MCF 10A (cell line): ENCODE measurements around the gene FAU. TPM values are rescaled to one million over a fixed set of nuclear protein-coding genes. Genes with fewer than 3 reads are reported as not detected.

Experiments
- BruUV-seq: library from RNA; stranded (reverse); fragments of 400-500 nt; replicated peaks from 2 replicates; lab custom pipeline; 2021; lab: Mats Ljungman, UMichigan
- CTCF ChIA-PET: fragments of 300-600 bp; sonication (Branson Sonifier 250); formaldehyde crosslinking; extraction: SDS; loops from one replicate; lab custom pipeline; 2021; ENCODE audit warnings: antibody characterized with exemption, inconsistent platforms; lab: Yijun Ruan, JAX
- POLR2A ChIA-PET: fragments of 300-600, 350-650 bp; sonication (Branson Sonifier 250); formaldehyde crosslinking; extraction: SDS; loops from one replicate; lab custom pipeline; 2020; ENCODE audit warnings: antibody characterized with exemption, inconsistent platforms; lab: Yijun Ruan, JAX
- DNase-seq: peaks from one replicate; pipeline ENCODE4 v3.0.0-alpha.2; 2018; ENCODE audit not compliant: unreplicated experiment
- H3K27ac Mint-ChIP-seq: one replicate; pipeline ENCODE4 v1.8.0; 2022; ENCODE audit warnings: mild to moderate bottlenecking, low read depth, mixed read lengths; ENCODE audit not compliant: unreplicated experiment
- H3K27me3 Mint-ChIP-seq: one replicate; pipeline ENCODE4 v1.8.0; 2022; ENCODE audit warnings: mixed read lengths; ENCODE audit not compliant: insufficient read depth, unreplicated experiment
- H3K36me3 Mint-ChIP-seq: one replicate; pipeline ENCODE4 v1.8.0; 2022; ENCODE audit warnings: mild to moderate bottlenecking, moderate library complexity, mixed read lengths; ENCODE audit not compliant: insufficient read depth, unreplicated experiment
- H3K4me1 Mint-ChIP-seq: one replicate; pipeline ENCODE4 v1.8.0; 2022; ENCODE audit warnings: mixed read lengths; ENCODE audit not compliant: insufficient read depth, unreplicated experiment
- H3K4me3 Mint-ChIP-seq: one replicate; pipeline ENCODE4 v1.8.0; 2022; ENCODE audit warnings: mild to moderate bottlenecking, moderate library complexity, mixed read lengths; ENCODE audit not compliant: unreplicated experiment
- H3K9me3 Mint-ChIP-seq: one replicate; pipeline ENCODE4 v1.8.0; 2022; ENCODE audit warnings: mixed read lengths; ENCODE audit not compliant: unreplicated experiment
- CTCF ChIP-seq: fragments of 200-600 bp; IDR thresholded peaks from one replicate; pipeline ENCODE4 v1.8.0; 2022; ENCODE audit warnings: antibody characterized with exemption, mild to moderate bottlenecking; ENCODE audit not compliant: unreplicated experiment
- intact Hi-C: fragments of 100-400 bp; cut with micrococcal nuclease; formaldehyde crosslinking; loops from 2 replicates; pipeline ENCODE4 v1.14.1; 2022
- total RNA-seq: library from RNA; stranded (reverse); gene quantifications from 2 replicates; pipeline ENCODE4 v1.2.3, GENCODE V29; 2022

FAU gene
- total RNA-seq, 1 experiment from 2014 or later, result 1,049 TPM

GRCh38 chr11:65148657-65149056, 26.7 kb upstream of the FAU start:
- Mint-ChIP-seq H3K36me3 (no peaks in the 10 kb centered on the region), H3K27ac (no peak overlapping the region), H3K4me3 (no peak overlapping the region), H3K4me1 (peaks cover 22% of the 10 kb centered on the region), H3K9me3 (no peaks in the 10 kb centered on the region), H3K27me3 (no peaks in the 10 kb centered on the region)
- CTCF ChIA-PET, result interaction anchor here (0.6 to 1.6 kb wide), 2 partner anchors 13 to 601 kb away, joined by 3 to 4 read pairs; no protein-coding TSS in a partner anchor
- BruUV-seq, result no TSS peak
- no peak for TF ChIP-seq CTCF
- no peak for DNase-seq
- POLR2A ChIA-PET, result interaction anchor here (1.1 to 7.0 kb wide), 2 partner anchors 13 to 33 kb away, joined by 3 to 56 read pairs; partner anchors contain the start of genes CAPN1 and SYVN1
- intact Hi-C loops, result no loop called here

- POLR2A ChIA-PET, result interaction anchor here (1.1 to 7.0 kb wide), 2 partner anchors 12 to 107 kb away, joined by 3 to 56 read pairs; partner anchors contain the start of genes SAC3D1 and SYVN1
- H3K27ac Mint-ChIP-seq, result no peak overlapping the region
These were observed 25.6 kb upstream of the FAU start for GRCh38 chr11:65147352-65148075.

GRCh38 chr11:65141896-65142494, 20.1 kb upstream of the FAU start:
- H3K4me3 Mint-ChIP-seq, result no peak overlapping the region
- TF ChIP-seq CTCF, result no peak
- no peak overlapping the region for H3K27ac Mint-ChIP-seq
- intact Hi-C loops, result no loop called here
- H3K9me3 Mint-ChIP-seq, result no peaks in the 10 kb centered on the region
- DNase-seq, result no peak
- BruUV-seq, result no TSS peak
- H3K4me1 Mint-ChIP-seq, result peaks cover 6% of the 10 kb centered on the region
- ChIA-PET CTCF (no interaction called here), POLR2A (no interaction called here)
- no peaks in the 10 kb centered on the region for H3K36me3 Mint-ChIP-seq
- H3K27me3 Mint-ChIP-seq, result no peaks in the 10 kb centered on the region

More at GRCh38 chr11:65147352-65148075, 25.6 kb upstream of the FAU start:
- Mint-ChIP-seq H3K36me3 (no peaks in the 10 kb centered on the region), H3K27me3 (no peaks in the 10 kb centered on the region), H3K4me3 (no peak overlapping the region), H3K9me3 (no peaks in the 10 kb centered on the region), H3K4me1 (peaks cover 22% of the 10 kb centered on the region)
- intact Hi-C loops, result no loop called here
- CTCF ChIA-PET, result interaction anchor here (0.6 kb wide), 1 partner anchor 32 kb away, joined by 3 read pairs; no protein-coding TSS in a partner anchor
- DNase-seq, result no peak
- no TSS peak for BruUV-seq
- no peak for TF ChIP-seq CTCF

GRCh38 chr11:65136515-65137096, 14.7 kb upstream of the FAU start:
- no peak for DNase-seq
- H3K9me3 Mint-ChIP-seq, result no peaks in the 10 kb centered on the region
- no peak overlapping the region for H3K4me3 Mint-ChIP-seq
- peaks cover 22% of the 10 kb centered on the region for H3K4me1 Mint-ChIP-seq
- H3K36me3 Mint-ChIP-seq, result peaks cover 12% of the 10 kb centered on the region
- POLR2A ChIA-PET, result interaction anchor here (1.6 to 8.2 kb wide), 6 partner anchors 8 to 44 kb away, joined by 5 to 157 read pairs (median 56); partner anchors contain the start of genes CAPN1, FAU, MRPL49 and ZNHIT2
- intact Hi-C loops, result no loop called here
- BruUV-seq, result no TSS peak
- TF ChIP-seq CTCF, result no peak
- H3K27ac Mint-ChIP-seq, result no peak overlapping the region
- H3K27me3 Mint-ChIP-seq, result no peaks in the 10 kb centered on the region
- CTCF ChIA-PET, result interaction anchor here (0.6 to 1.8 kb wide), 4 partner anchors 8 to 89 kb away, joined by 4 to 9 read pairs (median 4); partner anchors contain the start of genes FAU and MRPL49
